ENCODE data around the gene SSH2. TPM values are rescaled to one million over a fixed set of nuclear protein-coding genes. Genes with fewer than 3 reads are reported as not detected.
A peak's percentile ranks its signal among the peaks of the same experiment; 100 is the strongest.

Gene SSH2
- total and polyA plus RNA-seq, 2 experiments from 2014 or later: 9.9 to 12.7 TPM

- WGBS (ENCODE audit: low lambda C conversion rate, missing lambda C conversion rate): 90% methylated on average over 15 of the region's 16 CpGs
- H3K27ac ChIP-seq: no peak overlapping the region
- no peaks in the 10 kb centered on the region for H4K20me1 ChIP-seq (ENCODE audit: insufficient read depth, poor library complexity, severe bottlenecking)
- peaks cover 26% of the 10 kb centered on the region for H3K4me1 ChIP-seq (ENCODE audit: insufficient read depth)
- H3K79me2 ChIP-seq: no peaks in the 10 kb centered on the region
- H3K9me3 ChIP-seq (ENCODE audit: low read depth): no peaks in the 10 kb centered on the region
- no peaks in the 10 kb centered on the region for H3K9me2 ChIP-seq (replicated peaks; ENCODE audit: insufficient read depth)
- TF ChIP-seq, protein P1, sequence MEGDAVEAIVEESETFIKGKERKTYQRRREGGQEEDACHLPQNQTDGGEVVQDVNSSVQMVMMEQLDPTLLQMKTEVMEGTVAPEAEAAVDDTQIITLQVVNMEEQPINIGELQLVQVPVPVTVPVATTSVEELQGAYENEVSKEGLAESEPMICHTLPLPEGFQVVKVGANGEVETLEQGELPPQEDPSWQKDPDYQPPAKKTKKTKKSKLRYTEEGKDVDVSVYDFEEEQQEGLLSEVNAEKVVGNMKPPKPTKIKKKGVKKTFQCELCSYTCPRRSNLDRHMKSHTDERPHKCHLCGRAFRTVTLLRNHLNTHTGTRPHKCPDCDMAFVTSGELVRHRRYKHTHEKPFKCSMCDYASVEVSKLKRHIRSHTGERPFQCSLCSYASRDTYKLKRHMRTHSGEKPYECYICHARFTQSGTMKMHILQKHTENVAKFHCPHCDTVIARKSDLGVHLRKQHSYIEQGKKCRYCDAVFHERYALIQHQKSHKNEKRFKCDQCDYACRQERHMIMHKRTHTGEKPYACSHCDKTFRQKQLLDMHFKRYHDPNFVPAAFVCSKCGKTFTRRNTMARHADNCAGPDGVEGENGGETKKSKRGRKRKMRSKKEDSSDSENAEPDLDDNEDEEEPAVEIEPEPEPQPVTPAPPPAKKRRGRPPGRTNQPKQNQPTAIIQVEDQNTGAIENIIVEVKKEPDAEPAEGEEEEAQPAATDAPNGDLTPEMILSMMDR (IDR thresholded peaks at IDR 0.05; ENCODE audit: poor library complexity): no peak
- TF ChIP-seq EZH2 (IDR thresholded peaks at IDR 0.05; ENCODE audit: borderline replicate concordance): no peak
- no peak for TF ChIP-seq EZH2phosphoT487 (IDR thresholded peaks at IDR 0.05; ENCODE audit: low read depth, severe bottlenecking, unreplicated experiment)
- no peak overlapping the region for H2AFZ ChIP-seq
- H3K27me3 ChIP-seq: peaks cover 58% of the 10 kb centered on the region
- no peak for DNase-seq (ENCODE audit: low spot score)
- no peak overlapping the region for H3K4me2 ChIP-seq
- no peaks in the 10 kb centered on the region for H3K36me3 ChIP-seq (replicated peaks; ENCODE audit: insufficient read depth, low read depth)
- H3K4me3 ChIP-seq: no peak overlapping the region
These were observed 315.5 kb downstream of the SSH2 start for GRCh38 chr17:29614349-29615047.

DNA sequence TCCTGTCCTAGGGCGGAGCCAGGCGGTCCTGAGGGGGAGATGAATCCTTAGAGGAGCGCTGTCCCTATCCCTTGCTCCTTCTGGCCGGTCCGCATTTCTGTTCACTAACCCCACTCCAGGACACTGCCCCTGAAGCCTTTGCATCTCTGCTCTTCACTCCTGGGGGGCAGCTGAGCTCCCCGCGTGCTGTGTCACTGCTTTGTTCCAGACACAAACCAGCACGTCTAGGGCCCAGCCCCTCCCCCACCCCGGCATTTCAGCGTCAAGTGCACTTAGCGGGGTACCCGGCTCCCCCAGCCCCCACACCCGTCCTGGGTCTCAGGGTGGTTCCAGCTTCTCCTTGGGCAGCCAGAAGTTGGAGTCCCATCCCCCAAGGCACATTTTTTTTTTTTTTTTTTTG, 316.2 kb downstream of the SSH2 start:
- Histone ChIP-seq H3K4me2 (peak overlapping the region; percentile 71), H3K9me2 (replicated peaks; ENCODE audit: insufficient read depth) (no peaks in the 10 kb centered on the region), H3K9me3 (ENCODE audit: low read depth) (no peaks in the 10 kb centered on the region), H3K27ac (no peak overlapping the region), H2AFZ (no peak overlapping the region), H4K20me1 (ENCODE audit: insufficient read depth, poor library complexity, severe bottlenecking) (no peaks in the 10 kb centered on the region), H3K36me3 (replicated peaks; ENCODE audit: insufficient read depth, low read depth) (no peaks in the 10 kb centered on the region), H3K27me3 (peaks cover 51% of the 10 kb centered on the region), H3K4me1 (ENCODE audit: insufficient read depth) (peaks cover 26% of the 10 kb centered on the region), H3K4me3 (no peak overlapping the region), H3K79me2 (no peaks in the 10 kb centered on the region)
- TF ChIP-seq, protein P1 (IDR thresholded peaks at IDR 0.05; ENCODE audit: poor library complexity): no peak
- TF ChIP-seq EZH2phosphoT487 (IDR thresholded peaks at IDR 0.05; ENCODE audit: low read depth, severe bottlenecking, unreplicated experiment) (no peak), EZH2 (IDR thresholded peaks at IDR 0.05; ENCODE audit: borderline replicate concordance) (no peak)
- WGBS (ENCODE audit: low lambda C conversion rate, missing lambda C conversion rate): 51% methylated on average over 11 of the region's 13 CpGs
- DNase-seq (ENCODE audit: low spot score): no peak

GRCh38 chr17:29613352-29613837, 316.6 kb downstream of the SSH2 start:
- peak; percentile 90 for DNase-seq (ENCODE audit: low spot score)
- Histone ChIP-seq H3K9me3 (ENCODE audit: low read depth) (no peaks in the 10 kb centered on the region), H3K79me2 (no peaks in the 10 kb centered on the region), H4K20me1 (ENCODE audit: insufficient read depth, poor library complexity, severe bottlenecking) (no peaks in the 10 kb centered on the region), H3K9me2 (replicated peaks; ENCODE audit: insufficient read depth) (no peaks in the 10 kb centered on the region), H3K27ac (no peak overlapping the region), H3K4me2 (peak overlapping the region; percentile 71), H3K4me3 (no peak overlapping the region), H2AFZ (no peak overlapping the region), H3K4me1 (ENCODE audit: insufficient read depth) (peaks cover 26% of the 10 kb centered on the region), H3K36me3 (replicated peaks; ENCODE audit: insufficient read depth, low read depth) (no peaks in the 10 kb centered on the region), H3K27me3 (peaks cover 47% of the 10 kb centered on the region)
- TF ChIP-seq EZH2 (IDR thresholded peaks at IDR 0.05; ENCODE audit: borderline replicate concordance) (no peak), EZH2phosphoT487 (IDR thresholded peaks at IDR 0.05; ENCODE audit: low read depth, severe bottlenecking, unreplicated experiment) (no peak)
- TF ChIP-seq, protein P1 (IDR thresholded peaks at IDR 0.05; ENCODE audit: poor library complexity): peak; percentile 67
- WGBS (ENCODE audit: low lambda C conversion rate, missing lambda C conversion rate): 14% methylated on average over 39 of the region's 50 CpGs
